Measurements from ENCODE around the gene RALB.

DNA sequence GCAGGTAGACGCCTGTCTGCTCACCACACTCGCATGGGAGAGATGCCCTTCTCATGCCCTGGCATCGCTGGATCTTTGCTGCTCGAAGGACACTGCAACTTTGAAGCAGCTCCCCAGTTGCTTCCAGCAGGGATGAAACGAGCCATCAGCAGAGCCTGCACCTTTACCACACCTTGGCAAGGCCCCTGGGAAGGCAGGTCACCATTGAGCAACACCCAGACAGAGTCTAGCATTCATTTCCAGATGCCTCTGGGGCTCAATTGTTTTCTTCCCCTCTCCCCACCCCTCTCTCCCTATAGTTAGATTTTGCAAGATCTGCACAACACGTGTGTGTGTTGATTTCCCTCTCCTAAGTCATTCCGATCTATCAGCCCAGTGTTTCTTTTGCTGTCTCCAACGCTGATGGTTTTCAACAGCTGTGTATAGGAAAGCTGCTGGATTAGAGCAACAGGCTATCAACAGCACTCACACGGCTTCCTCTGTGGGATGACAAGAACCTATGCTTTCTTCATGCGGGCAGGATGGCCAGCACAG is 67.7 kb downstream of the RALB start:
- TF ChIP-seq GATA2 (IDR thresholded peaks at IDR 0.05; ENCODE audit: low read depth, low read length) (no peak), GATA3 (IDR thresholded peaks at IDR 0.05; ENCODE audit: low read depth, low read length) (no peak)

Measured in SH-SY5Y (cell line).